Heart left ventricle (tissue), 13 donors: Measurements from ENCODE around the gene TAF1A.

Experiments
- CTCF ChIP-seq, 12 donors: fragments of 200-600 bp; sonication (generic) in 4 of 12; IDR thresholded peaks; one replicate each; pipeline versions ENCODE4 v1.5.0 to v1.8.0; 2018 to 2022; ENCODE audit warnings: antibody characterized with exemption in 12 of 12, mild to moderate bottlenecking in 5 of 12
- POLR2A ChIP-seq, 2 donors: fragments of 450-650 bp; IDR thresholded peaks; one replicate each; pipeline ENCODE4 v1.6.1; 2017; ENCODE audit warnings: antibody characterized with exemption in 2 of 2, mild to moderate bottlenecking in 2 of 2, moderate library complexity in 2 of 2
- donor health status: ischemic (EF 13 %, LVEDD 7.1; RV severe dilation, severe dysfunction).
- donor health status: DM: no; HTN: yes; CAD: no.
- donor health status: DM: no; HTN: no; CAD: no.
- donor health status: ischemic (EF 25% LVEDD 6.9; RV normal size, moderate dysfunction).
- donor health status: ischemic (EF 25% LVEDD 5.7; RV mildly dilated, moderate dysfunction).
- donor health status: ischemic (EF 35%, LVEDD 5.7; RV mildly dilated, moderate dysfunction).
- donor health status: nonischemic (EF 11% LVEDD 7.7; RV severe dilation, severe dysfunction).
- donor health status: DM: yes; HTN: yes; CAD: no.
- donor health status: PGD.
- donor health status: ischemic (EF 29% LVEDD 5.4; RV normal size, mild dysfunction).
- donor health status: nonischemic (EF 23%, LVEDD 6.1; RV moderate dilation, normal function).

GRCh38 chr1:222631611-222632208, 42.0 kb upstream of the TAF1A start:
- TF ChIP-seq CTCF (IDR thresholded peaks at IDR 0.05) (no peak), POLR2A (IDR thresholded peaks at IDR 0.05) (no peak)
